Large intestine (tissue), 3 donors: Measurements from ENCODE around the gene TGM3. TPM values are rescaled to one million over a fixed set of nuclear protein-coding genes. Genes with fewer than 3 reads are reported as not detected.

ENCODE experiments used
- DNase-seq, 2 donors: peaks; one replicate each; pipeline versions ENCODE4 v3.0.0 to v3.0.0-alpha.2; 2013
- H3K27ac ChIP-seq: one replicate; pipeline ENCODE4 v1.5.1; 2013; ENCODE audit warnings: low read length
- H3K27me3 ChIP-seq: 2 replicates; pipeline ENCODE4 v1.6.1; 2013; ENCODE audit warnings: low read length; ENCODE audit not compliant: control insufficient read depth, insufficient read depth
- H3K36me3 ChIP-seq: 2 replicates; pipeline ENCODE4 v1.6.1; 2013; ENCODE audit warnings: low read length; ENCODE audit not compliant: control insufficient read depth, insufficient read depth
- H3K4me1 ChIP-seq: one replicate; pipeline ENCODE4 v1.6.1; 2013; ENCODE audit warnings: low read length; ENCODE audit not compliant: control insufficient read depth, insufficient read depth
- H3K4me3 ChIP-seq: one replicate; pipeline ENCODE4 v1.5.1; 2013; ENCODE audit warnings: low read length
- H3K9me3 ChIP-seq: one replicate; pipeline ENCODE4 v1.6.1; 2013; ENCODE audit warnings: mild to moderate bottlenecking, low read depth, low read length, moderate library complexity; ENCODE audit not compliant: control insufficient read depth
- whole genome bisulfite sequencing: methylation state at CpG from one replicate; pipeline ENCODE4 v1.1.5; 2013; ENCODE audit warnings: low lambda C conversion rate; ENCODE audit not compliant: insufficient coverage; 5-methylcytosine and 5-hydroxymethylcytosine counted together
- polyA plus RNA-seq: library from polyadenylated mRNA; unstranded; fragments of 120-200 nt; gene quantifications from one replicate; pipeline ENCODE4 v1.2.1, GENCODE V29; 2013

TGM3 gene
- polyA plus RNA-seq, 1 donor: 0.25 TPM

DNA sequence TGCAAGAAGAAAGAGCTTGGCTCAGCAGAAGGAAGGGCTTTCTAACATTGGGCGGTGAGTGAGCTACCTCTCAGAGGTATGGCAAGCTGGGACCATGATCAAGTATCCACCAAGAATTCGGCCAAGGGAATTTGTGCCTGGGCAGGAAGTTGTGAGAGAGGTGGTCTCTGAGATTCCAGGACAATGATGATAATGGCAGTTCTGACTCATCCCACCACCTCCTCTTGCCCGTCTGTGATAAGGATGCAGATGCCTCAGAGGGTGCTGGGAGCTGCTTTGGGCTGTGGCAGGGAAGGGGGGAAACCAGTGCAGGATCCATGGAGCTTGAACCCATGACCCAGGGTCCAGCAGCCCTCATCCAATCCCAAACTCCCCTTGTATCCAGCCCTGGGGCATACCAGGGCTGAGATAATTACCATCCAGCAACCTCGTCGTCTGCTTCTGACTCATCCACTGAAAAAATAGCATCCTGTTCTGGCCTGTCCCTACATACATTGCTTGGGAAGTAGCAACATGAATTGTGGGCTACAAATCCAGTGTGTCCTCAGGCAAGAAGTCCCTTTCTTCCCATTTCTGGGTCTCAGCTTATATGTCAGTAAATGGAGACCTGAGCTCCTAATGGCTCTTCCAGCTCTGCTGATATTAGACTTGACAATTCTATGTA is 90.8 kb downstream of the TGM3 start:
- H3K4me1 ChIP-seq: no peaks in the 10 kb centered on the region
- no peak for DNase-seq
- H3K36me3 ChIP-seq: no peaks in the 10 kb centered on the region
- no peaks in the 10 kb centered on the region for H3K27me3 ChIP-seq
- WGBS: no CpG with 5 or more reads among the region's 5 CpGs
- no peak overlapping the region for H3K4me3 ChIP-seq
- H3K9me3 ChIP-seq: peaks cover 2% of the 10 kb centered on the region
- no peak overlapping the region for H3K27ac ChIP-seq

DNA sequence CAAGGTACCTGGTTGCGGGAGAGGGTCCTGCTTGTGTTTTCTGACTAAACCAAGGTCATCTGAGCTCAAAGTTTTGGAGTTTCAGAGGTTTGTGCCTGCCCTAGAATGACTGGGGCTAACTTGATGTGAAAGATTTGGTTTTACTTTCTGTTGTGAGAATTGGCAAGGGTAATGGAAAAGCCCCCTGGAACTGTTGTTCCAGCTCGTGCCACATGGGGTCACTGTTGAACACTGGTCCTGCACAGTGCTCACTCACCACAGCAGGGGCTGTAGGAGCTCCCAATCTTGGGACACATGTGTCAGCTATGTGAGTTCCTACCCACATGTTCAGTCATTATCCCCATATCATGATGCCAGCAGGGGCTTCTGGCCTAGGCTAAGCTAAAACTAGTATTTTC is 91.4 kb downstream of the TGM3 start:
- no peak overlapping the region for H3K27ac ChIP-seq
- no peak overlapping the region for H3K4me3 ChIP-seq
- no peaks in the 10 kb centered on the region for H3K4me1 ChIP-seq
- DNase-seq: no peak
- H3K9me3 ChIP-seq: peaks cover 2% of the 10 kb centered on the region
- no peaks in the 10 kb centered on the region for H3K27me3 ChIP-seq
- 80% methylated on average over 1 of the region's 2 CpGs for WGBS
- H3K36me3 ChIP-seq: no peaks in the 10 kb centered on the region

GRCh38 chr20:2387580-2387979 is 91.8 kb downstream of the TGM3 start:
- Histone ChIP-seq H3K36me3 (no peaks in the 10 kb centered on the region), H3K27ac (no peak overlapping the region), H3K4me3 (no peak overlapping the region), H3K9me3 (peaks cover 2% of the 10 kb centered on the region), H3K4me1 (no peaks in the 10 kb centered on the region), H3K27me3 (no peaks in the 10 kb centered on the region)
- DNase-seq: no peak
- 70% methylated on average over 2 of the region's 4 CpGs for WGBS

Other genes with a start within 250 kb of the TGM3 start
- 16.0 TPM for gene STK35, start 194.2 kb upstream of the TGM3 start, polyA plus RNA-seq
- not detected for gene TGM6, start 84.9 kb downstream of the TGM3 start, polyA plus RNA-seq
- gene SNRPB, start 174.8 kb downstream of the TGM3 start, polyA plus RNA-seq: 143 TPM
- 10.2 TPM for gene ZNF343, start 212.9 kb downstream of the TGM3 start, polyA plus RNA-seq
- 0.45 TPM for gene TMC2, start 240.6 kb downstream of the TGM3 start, polyA plus RNA-seq